Neural progenitor cell (in vitro differentiated cells): ENCODE measurements around the gene ZNF77.

Source experiments
- CTCF ChIP-seq: fragments of 200-600 bp; sonication (generic); IDR thresholded peaks from 2 replicates; pipeline ENCODE4 v1.5.1; 2017; ENCODE audit warnings: antibody characterized with exemption, mild to moderate bottlenecking
- EZH2phosphoT487 ChIP-seq: fragments of 200-600 bp; sonication (generic); IDR thresholded peaks from 2 replicates; pipeline ENCODE4 v1.6.1; 2017; ENCODE audit warnings: antibody characterized with exemption

- TF ChIP-seq EZH2phosphoT487 (no peak), CTCF (no peak)
Measured at GRCh38 chr19:2945575-2946184, 909 bp upstream of the ZNF77 start.
